HCT116 (cell line): ENCODE data around the gene RPS6KC1. TPM values are rescaled to one million over a fixed set of nuclear protein-coding genes. Genes with fewer than 3 reads are reported as not detected.

Source experiments
- ATAC-seq: fragments of 200-7000 bp; cut with Tn5 transposase; 2 replicates; pipeline ENCODE4 v1.9.1; 2020; ENCODE audit warnings: mild to moderate bottlenecking, moderate library complexity
- BruUV-seq: library from RNA; stranded (reverse); fragments of 400-500 nt; replicated peaks from 2 replicates; lab custom pipeline; 2021; lab: Mats Ljungman, UMichigan
- CTCF ChIA-PET: fragments of 300-600 bp; sonication (Branson Sonifier 250); formaldehyde crosslinking; loops from one replicate; lab custom pipeline; 2021; ENCODE audit warnings: antibody characterized with exemption; lab: Charles Lee
- POLR2A ChIA-PET: fragments of 300-600, 350-600 bp; sonication (Branson Sonifier 250); formaldehyde crosslinking; loops from one replicate; lab custom pipeline; 2021; ENCODE audit warnings: antibody characterized with exemption; lab: Charles Lee
- RAD21 ChIA-PET, 2 experiments: fragments of 300-600 bp; sonication (Branson Sonifier 250); formaldehyde crosslinking; loops; one replicate each; lab custom pipeline; 2023; ENCODE audit warnings: low total read pairs in 2 of 2; ENCODE audit not compliant: uncharacterized antibody in 2 of 2, unreplicated experiment in 2 of 2, low non-redundant PET in 1 of 2; lab: Charles Lee
- DNase-seq: peaks from one replicate; pipeline ENCODE4 v3.0.0-alpha.2; 2010; ENCODE audit warnings: low read depth, low spot score
- H2AFZ ChIP-seq: fragments of 200-600 bp; shearing (Covaris generic), sonication (generic); 2 replicates; pipeline ENCODE4 v1.6.1; 2017; ENCODE audit warnings: low read depth, mixed run types, mixed read lengths, antibody characterized with exemption, low read length; ENCODE audit not compliant: poor library complexity, severe bottlenecking
- H3K27ac ChIP-seq: 2 replicates; pipeline ENCODE4 v1.5.1; 2012; ENCODE audit warnings: low read depth, low read length
- H3K27me3 ChIP-seq: fragments of 200-600 bp; sonication (generic); 2 replicates; pipeline ENCODE4 v1.6.1; 2016; ENCODE audit warnings: mixed run types, low read length, mixed read lengths; ENCODE audit not compliant: insufficient read depth
- H3K36me3 ChIP-seq, 2 experiments: fragments of 200-500 bp in 1 of 2; fragments of 200-600 bp in 1 of 2; sonication (Bioruptor generic) in 1 of 2; sonication (generic) in 1 of 2; 2 replicates each; pipeline versions ENCODE4 v1.5.1 to v1.6.1; 2014 to 2016; ENCODE audit warnings: low read length in 2 of 2, inconsistent platforms in 1 of 2, mixed read lengths in 1 of 2, mixed run types in 1 of 2; ENCODE audit not compliant: insufficient read depth in 2 of 2, control insufficient read depth in 1 of 2
- H3K4me1 ChIP-seq, 2 experiments: fragments of 200-600 bp in 1 of 2; sonication (generic) in 1 of 2; 2 replicates each; pipeline versions ENCODE4 v1.5.1 to v1.6.1; 2012 to 2017; ENCODE audit warnings: low read length in 2 of 2, inconsistent platforms in 1 of 2, mild to moderate bottlenecking in 1 of 2, mixed read lengths in 1 of 2, mixed run types in 1 of 2, moderate library complexity in 1 of 2; ENCODE audit not compliant: insufficient read depth in 2 of 2, control insufficient read depth in 1 of 2
- H3K4me2 ChIP-seq: fragments of 200-600 bp; sonication (generic); 2 replicates; pipeline ENCODE4 v1.6.1; 2017; ENCODE audit warnings: mixed run types, low read length, mixed read lengths
- H3K4me3 ChIP-seq, 2 experiments: fragments of 200-600 bp in 1 of 2; sonication (generic) in 1 of 2; replicated peaks in 1 of 2; 2 replicates each; pipeline ENCODE4 v1.5.1; 2011 to 2016; ENCODE audit warnings: low read length in 2 of 2, control low read depth in 1 of 2, low read depth in 1 of 2, mild to moderate bottlenecking in 1 of 2, mixed read lengths in 1 of 2, mixed run types in 1 of 2
- H3K79me2 ChIP-seq: fragments of 200-600 bp; sonication (generic); 2 replicates; pipeline ENCODE4 v1.6.1; 2017; ENCODE audit warnings: mild to moderate bottlenecking, mixed run types, low read length, moderate library complexity, mixed read lengths; ENCODE audit not compliant: insufficient read depth
- H3K9ac ChIP-seq: fragments of 200-600 bp; sonication (generic); 2 replicates; pipeline ENCODE4 v1.6.1; 2016; ENCODE audit warnings: low read length, mixed read lengths
- H3K9me2 ChIP-seq: fragments of 200-600 bp; sonication (generic), shearing (Covaris generic); 2 replicates; pipeline ENCODE4 v1.6.1; 2017; ENCODE audit warnings: mixed run types, mild to moderate bottlenecking, moderate library complexity; ENCODE audit not compliant: insufficient read depth
- H3K9me3 ChIP-seq, 2 experiments: fragments of 200-500 bp in 1 of 2; fragments of 200-600 bp in 1 of 2; sonication (Bioruptor generic) in 1 of 2; sonication (generic) in 1 of 2; 2 replicates each; pipeline ENCODE4 v1.6.1; 2014 to 2017; ENCODE audit warnings: low read length in 2 of 2, mixed read lengths in 2 of 2, inconsistent platforms in 1 of 2, low read depth in 1 of 2, mild to moderate bottlenecking in 1 of 2, mixed run types in 1 of 2, moderate library complexity in 1 of 2; ENCODE audit not compliant: control insufficient read depth in 1 of 2, insufficient read depth in 1 of 2
- H4K20me1 ChIP-seq: fragments of 200-600 bp; sonication (generic), shearing (Covaris generic); 2 replicates; pipeline ENCODE4 v1.6.1; 2017; ENCODE audit warnings: mixed run types, mild to moderate bottlenecking, moderate library complexity; ENCODE audit not compliant: insufficient read depth
- ATF3 ChIP-seq: IDR thresholded peaks from 2 replicates; pipeline ENCODE4 v1.6.1; 2012
- CBX3 ChIP-seq: IDR thresholded peaks from 2 replicates; pipeline ENCODE4 v1.6.1; 2012; ENCODE audit warnings: low read depth
- CEBPB ChIP-seq: IDR thresholded peaks from 2 replicates; pipeline ENCODE4 v1.6.1; 2012; ENCODE audit warnings: low read depth
- CTCF ChIP-seq, 3 experiments: fragments of 200-600 bp in 1 of 3; sonication (generic) in 1 of 3; IDR thresholded peaks in 2 of 3; conservative IDR thresholded peaks in 1 of 3; 2 replicates each; pipeline ENCODE4 v1.5.1; 2012 to 2017; ENCODE audit warnings: low read depth in 2 of 3, low read length in 2 of 3, antibody characterized with exemption in 1 of 3, borderline replicate concordance in 1 of 3, control low read depth in 1 of 3, mild to moderate bottlenecking in 1 of 3, mixed read lengths in 1 of 3, mixed run types in 1 of 3, moderate library complexity in 1 of 3; ENCODE audit not compliant: insufficient read depth in 1 of 3
- EGR1 ChIP-seq: IDR thresholded peaks from 2 replicates; pipeline ENCODE4 v1.6.1; 2012; ENCODE audit warnings: low read depth
- ELF1 ChIP-seq: IDR thresholded peaks from 2 replicates; pipeline ENCODE4 v1.6.1; 2012; ENCODE audit warnings: low read depth, borderline replicate concordance
- EZH2 ChIP-seq: fragments of 200-600 bp; sonication (generic); IDR thresholded peaks from 2 replicates; pipeline ENCODE4 v1.6.1; 2017; ENCODE audit warnings: antibody characterized with exemption, mixed run types
- EZH2phosphoT487 ChIP-seq: fragments of 200-600 bp; IDR thresholded peaks from 2 replicates; pipeline ENCODE4 v1.6.1; 2018; ENCODE audit warnings: antibody characterized with exemption, borderline replicate concordance
- FOSL1 ChIP-seq: IDR thresholded peaks from 2 replicates; pipeline ENCODE4 v1.6.1; 2012; ENCODE audit warnings: low read depth
- MAX ChIP-seq: IDR thresholded peaks from 2 replicates; pipeline ENCODE4 v1.6.1; 2012
- POLR2A ChIP-seq: IDR thresholded peaks from 2 replicates; pipeline ENCODE4 v1.7.0; 2011; ENCODE audit warnings: borderline replicate concordance; ENCODE audit not compliant: insufficient read depth, insufficient read length; ENCODE audit errors: extremely low read depth
- POLR2AphosphoS5 ChIP-seq: IDR thresholded peaks from 2 replicates; pipeline ENCODE4 v1.6.1; 2011; ENCODE audit warnings: mild to moderate bottlenecking, low read depth, low read length, moderate library complexity
- RAD21 ChIP-seq: IDR thresholded peaks from 2 replicates; pipeline ENCODE4 v1.6.1; 2012; ENCODE audit warnings: low read depth, mild to moderate bottlenecking
- SP1 ChIP-seq: IDR thresholded peaks from 2 replicates; pipeline ENCODE4 v1.6.1; 2012; ENCODE audit warnings: low read depth
- SRF ChIP-seq: IDR thresholded peaks from 2 replicates; pipeline ENCODE4 v1.6.1; 2012; ENCODE audit warnings: low read depth
- TCF7L2 ChIP-seq: IDR thresholded peaks from 2 replicates; pipeline ENCODE4 v1.7.0; 2011; ENCODE audit warnings: borderline replicate concordance, inconsistent platforms; ENCODE audit not compliant: insufficient read depth, insufficient read length; ENCODE audit errors: extremely low read depth
- YY1 ChIP-seq: IDR thresholded peaks from 2 replicates; pipeline ENCODE4 v1.6.1; 2011; ENCODE audit warnings: low read length, low read depth, moderate library complexity, mild to moderate bottlenecking; ENCODE audit not compliant: insufficient replicate concordance; ENCODE audit errors: extremely low read depth
- ZBTB33 ChIP-seq: IDR thresholded peaks from 2 replicates; pipeline ENCODE4 v1.6.1; 2011; ENCODE audit warnings: mild to moderate bottlenecking, low read length, moderate library complexity; ENCODE audit not compliant: insufficient replicate concordance; ENCODE audit errors: extremely low read depth
- ZFX ChIP-seq: fragments of 450-650 bp; IDR thresholded peaks from 2 replicates; pipeline ENCODE4 v1.6.1; 2017
- ZNF274 ChIP-seq: fragments of 200-500 bp; sonication (Bioruptor generic); IDR thresholded peaks from 2 replicates; pipeline ENCODE4 v1.6.1; 2014; ENCODE audit warnings: mild to moderate bottlenecking, low read depth, low read length, inconsistent platforms
- intact Hi-C: fragments of 100-400 bp; cut with micrococcal nuclease; formaldehyde crosslinking; loops from 2 replicates; pipeline ENCODE4 v1.10.0; 2022
- total RNA-seq: library from RNA; stranded (reverse); gene quantifications from one replicate; pipeline ENCODE4 v1.2.1, GENCODE V29; 2021; ENCODE audit not compliant: unreplicated experiment

Gene RPS6KC1
- total RNA-seq, 1 experiment from 2014 or later, result 15.9 TPM

- DNase-seq (no peak), ATAC-seq (no peak)
- H3K36me3 ChIP-seq, result no peaks in the 10 kb centered on the region
- H3K79me2 ChIP-seq, result no peaks in the 10 kb centered on the region
- ChIA-PET POLR2A (no interaction called here), CTCF (no interaction called here), RAD21 (no interaction called here)
- no peaks in the 10 kb centered on the region for H3K9me3 ChIP-seq
- no peaks in the 10 kb centered on the region for H3K9me2 ChIP-seq
- H3K4me1 ChIP-seq, result no peaks in the 10 kb centered on the region
- no peak overlapping the region for H3K27ac ChIP-seq
- no peak overlapping the region for H3K9ac ChIP-seq
- no TSS peak for BruUV-seq
- H3K4me3 ChIP-seq, result no peak overlapping the region
- no peaks in the 10 kb centered on the region for H3K27me3 ChIP-seq
- intact Hi-C loops, result no loop called here
- H4K20me1 ChIP-seq, result no peaks in the 10 kb centered on the region
- no peak overlapping the region for H2AFZ ChIP-seq
- TF ChIP-seq ELF1, result no peak
- TF ChIP-seq ZNF274, result no peak
- TF ChIP-seq CTCF (IDR thresholded peaks at IDR 0.05 in 2 of 3, conservative IDR thresholded peaks at IDR 0.05 in 1 of 3; ENCODE audit: borderline replicate concordance in 1 of 3, insufficient read depth in 1 of 3, low read depth in 2 of 3, low read length in 2 of 3), result no peak
- TF ChIP-seq MAX, result no peak
- TF ChIP-seq RAD21, result no peak
- no peak for TF ChIP-seq POLR2A
- no peak for TF ChIP-seq POLR2AphosphoS5
- TF ChIP-seq EGR1, result no peak
- no peak for TF ChIP-seq ZFX
- no peak for TF ChIP-seq ATF3
- TF ChIP-seq SRF, result no peak
- TF ChIP-seq EZH2phosphoT487, result no peak
- TF ChIP-seq FOSL1, result no peak
- no peak for TF ChIP-seq TCF7L2
- TF ChIP-seq CEBPB, result no peak
- TF ChIP-seq CBX3, result no peak
- TF ChIP-seq SP1, result no peak
- no peak for TF ChIP-seq ZBTB33
- TF ChIP-seq YY1, result no peak
- TF ChIP-seq EZH2, result no peak
- H3K4me2 ChIP-seq, result no peak overlapping the region
Measured at GRCh38 chr1:213089924-213090677, 39.1 kb downstream of the RPS6KC1 start.
